ENCODE measurements around the gene ERMP1. TPM values are rescaled to one million over a fixed set of nuclear protein-coding genes. Genes with fewer than 3 reads are reported as not detected.

The ERMP1 gene
- total and polyA plus RNA-seq, 2 of the 8 experiments (the other 6 are each of a cell fraction or from before 2014, with no cell fraction given): 12.8 to 16.7 TPM

DNA sequence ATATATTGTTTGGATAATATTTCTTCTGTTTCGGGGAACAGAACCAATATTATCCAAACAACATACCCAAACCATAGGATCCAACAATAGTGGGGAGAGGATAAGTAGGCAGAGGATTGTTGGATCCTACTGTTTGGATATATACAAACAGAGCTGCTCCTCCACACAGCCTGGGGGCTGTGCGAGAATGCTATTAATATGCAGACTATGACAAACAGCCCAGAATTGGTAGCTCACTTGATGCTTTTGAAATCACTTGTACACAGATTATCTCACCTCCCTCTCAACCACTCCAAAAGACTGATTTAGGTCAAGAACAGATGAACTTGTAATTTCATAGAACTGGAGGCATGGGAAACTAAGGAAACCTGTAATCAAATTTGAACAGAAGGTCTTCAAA lies 33.4 kb upstream of the ERMP1 start (continued):
- TF ChIP-seq BCL11A (IDR thresholded peaks at IDR 0.05; ENCODE audit: low read depth in 2 of 2, low read length in 2 of 2): no peak
- no peak for TF ChIP-seq FOSL1 (IDR thresholded peaks at IDR 0.05; ENCODE audit: insufficient read depth, low read depth, low read length)
- no peak for TF ChIP-seq PHF8 (conservative IDR thresholded peaks at IDR 0.05; ENCODE audit: low read depth, low read length)

Data from H1 (cell line).